GM21619 (cell line): ENCODE data around the gene SLC19A2.
"Not testable (repeated sequence)": the region's sequence is repeated elsewhere in the genome, so short reads cannot be mapped to it uniquely, and the experiment has no call there.

ENCODE experiments used
- ATAC-seq: cut with Tn5 transposase; IDR thresholded peaks from one replicate; pipeline ENCODE4 v1.9.1; 2021; ENCODE audit not compliant: unreplicated experiment

The SLC19A2 gene

DNA sequence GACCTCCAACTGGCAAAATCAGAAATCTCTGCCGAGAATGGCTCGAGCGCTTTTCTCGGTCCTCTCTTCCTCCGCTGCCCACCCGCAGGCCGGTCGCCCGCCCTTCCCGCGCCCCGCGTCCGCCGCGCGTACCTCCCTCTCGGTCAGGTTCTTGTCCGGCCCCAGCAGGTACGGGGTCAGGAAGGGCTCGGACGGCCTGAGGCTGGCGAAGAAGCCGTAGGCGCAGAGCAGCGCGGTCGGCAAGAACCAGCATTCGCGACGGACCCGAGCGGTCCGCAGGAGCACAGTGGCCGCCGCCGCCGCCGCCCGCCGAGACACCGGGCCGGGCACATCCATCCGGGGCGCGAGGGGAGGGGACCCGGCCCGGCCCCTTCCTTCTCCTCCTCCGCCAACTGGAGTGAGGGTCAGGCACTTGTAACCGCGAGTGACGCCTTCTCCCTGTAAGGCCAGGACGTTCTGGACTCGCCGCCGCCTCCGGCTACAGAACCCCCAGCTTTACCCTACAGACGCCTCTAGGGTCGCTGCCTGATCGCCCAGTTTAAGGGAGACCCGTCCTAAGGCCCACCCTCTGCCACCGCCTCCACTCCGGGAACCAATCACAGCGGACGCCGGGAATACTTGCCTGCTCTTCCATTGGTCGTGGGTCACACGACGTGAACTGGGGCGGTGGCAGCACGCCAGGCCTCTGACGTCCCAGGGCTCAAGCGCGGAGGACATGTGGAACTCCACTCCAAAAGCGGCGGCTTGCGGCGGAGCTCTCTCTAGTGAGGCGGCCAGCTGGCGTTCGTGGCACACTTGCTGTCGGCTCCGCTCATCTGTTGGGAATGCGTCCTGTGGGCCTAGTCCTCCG is at the start of gene SLC19A2:
Gene SLC19A2 (minus strand): TSS at position 514 of the 850 bp plus-strand sequence. CDS start 178 bp downstream, at position 336.
- peak; percentile 96 for ATAC-seq

DNA sequence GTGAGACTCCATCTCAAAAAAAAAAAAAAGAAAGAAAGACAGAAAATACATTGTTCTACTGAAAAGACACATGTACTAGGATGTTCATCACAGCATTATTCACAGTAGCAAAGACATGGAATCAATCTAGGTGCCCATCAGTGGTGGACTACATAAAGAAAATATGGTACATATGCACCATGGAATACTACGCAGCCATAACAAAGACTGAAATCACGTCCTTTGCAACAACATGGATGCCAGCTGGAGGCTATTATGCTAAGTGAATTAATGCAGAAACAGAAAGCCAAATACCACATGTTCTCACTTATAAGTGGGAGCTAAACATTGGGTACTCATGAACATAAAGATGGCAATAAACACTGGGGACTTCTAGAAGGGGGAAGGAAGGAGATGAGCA is 48.9 kb upstream of the SLC19A2 start:
- ATAC-seq: no peak

DNA sequence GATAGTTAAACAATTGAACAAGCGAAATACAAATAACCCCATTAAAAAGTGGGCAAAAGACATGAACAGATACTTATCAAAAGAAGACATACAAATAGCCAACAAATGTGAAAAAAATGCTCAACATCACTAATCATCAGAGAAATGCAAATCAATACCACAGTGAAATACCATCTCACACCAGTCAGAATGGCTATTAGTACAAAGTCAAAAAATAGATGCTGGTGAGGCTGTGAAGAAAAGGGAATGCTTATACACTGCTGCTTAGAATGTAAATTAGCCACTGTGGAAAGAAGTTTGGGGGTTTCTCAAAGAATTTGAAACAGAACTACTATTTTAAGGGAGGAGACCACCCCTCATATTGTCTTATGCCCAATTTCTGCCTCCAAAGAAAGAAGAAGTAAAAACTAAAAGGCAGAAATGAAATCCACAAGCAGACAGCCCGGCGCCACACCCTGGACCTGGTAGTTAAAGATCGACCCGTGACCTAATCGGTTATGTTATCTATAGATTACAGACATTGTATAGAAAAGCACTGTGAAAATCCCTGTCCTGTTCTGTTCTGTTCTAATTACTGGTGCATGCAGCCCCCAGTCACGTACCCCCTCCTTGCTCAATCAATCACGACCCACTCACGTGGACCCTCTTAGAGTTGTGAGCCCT is 47.9 kb upstream of the SLC19A2 start:
- ATAC-seq: not testable (repeated sequence)

DNA sequence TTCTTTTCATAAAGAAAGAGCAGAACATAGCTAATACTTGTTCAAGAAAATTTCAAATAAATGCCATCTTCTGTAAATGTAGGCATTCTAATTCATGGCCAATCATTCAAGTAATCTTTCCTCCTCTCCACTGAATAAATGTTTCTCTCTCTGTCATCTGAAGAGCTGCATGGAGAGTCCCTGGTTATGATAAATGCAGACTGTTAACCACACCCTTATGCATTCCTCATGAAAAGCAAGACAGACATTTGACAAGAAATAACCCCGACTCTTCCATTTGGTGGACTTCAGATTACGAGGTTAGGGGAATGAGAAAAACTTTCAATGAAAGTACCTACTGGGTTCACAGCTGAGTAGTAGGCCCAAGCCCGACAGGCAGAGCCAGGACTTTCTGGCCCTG is 44.7 kb upstream of the SLC19A2 start:
- no peak for ATAC-seq

- no peak for ATAC-seq
Measured at GRCh38 chr1:169529068-169529642, 43.4 kb upstream of the SLC19A2 start.

- no peak for ATAC-seq
Measured at GRCh38 chr1:169528215-169529067, 42.7 kb upstream of the SLC19A2 start.

DNA sequence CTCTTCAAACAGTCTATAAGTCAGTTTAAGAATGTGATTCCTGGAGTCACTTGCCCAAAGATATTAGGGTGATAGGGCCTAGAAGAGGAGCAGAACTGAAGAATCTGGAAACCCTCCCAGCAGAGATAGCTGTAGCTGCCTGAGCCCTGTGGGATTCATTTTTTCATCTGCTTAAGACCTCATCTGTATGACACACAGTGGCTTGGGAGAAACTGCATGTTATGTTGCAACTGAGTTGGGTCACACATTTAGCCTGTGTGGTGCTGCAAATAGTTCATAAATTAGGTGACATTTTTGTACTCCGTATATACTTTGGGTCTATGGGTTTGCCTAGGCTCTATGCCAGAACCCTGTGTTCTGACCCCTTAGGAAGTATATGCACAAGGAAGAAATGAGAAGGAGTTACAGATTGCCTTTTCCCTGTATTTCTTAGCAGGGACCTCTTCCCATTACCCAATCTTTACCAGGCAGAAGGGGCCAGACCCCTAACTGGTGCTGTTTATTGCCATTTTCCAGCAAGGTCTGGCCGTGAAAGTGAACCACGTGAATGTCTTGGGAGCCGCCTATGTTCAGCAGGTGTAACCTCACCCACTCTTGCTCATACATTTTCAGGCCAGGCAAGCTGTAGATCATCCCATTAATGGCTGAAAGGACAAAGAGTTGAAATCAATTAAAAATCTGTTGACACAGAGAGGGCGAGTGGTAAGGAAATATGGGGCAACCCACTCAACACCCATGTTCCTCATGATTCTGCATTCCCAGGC is 41.9 kb upstream of the SLC19A2 start:
- ATAC-seq: no peak

DNA sequence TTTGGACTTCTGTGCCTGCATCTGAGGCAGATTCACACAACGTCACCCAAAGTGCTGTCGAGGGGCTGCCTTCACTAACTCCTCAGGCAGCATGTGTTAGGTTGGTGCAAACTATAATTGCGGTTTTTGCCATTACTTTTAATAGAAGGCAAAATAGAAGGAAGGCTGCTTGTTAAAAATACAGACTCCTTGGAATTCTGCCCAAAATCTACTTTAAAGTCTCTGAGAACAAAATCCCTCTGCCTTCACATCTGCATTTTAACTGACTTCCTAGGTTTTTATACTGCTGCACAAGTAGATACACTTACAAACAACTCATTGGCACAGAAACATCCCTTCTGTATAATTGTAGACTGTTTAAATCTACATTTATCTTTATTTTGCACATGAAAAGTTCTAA is 41.3 kb upstream of the SLC19A2 start:
- no peak for ATAC-seq

GRCh38 chr1:169526120-169526832 is 40.5 kb upstream of the SLC19A2 start:
- ATAC-seq: no peak

DNA sequence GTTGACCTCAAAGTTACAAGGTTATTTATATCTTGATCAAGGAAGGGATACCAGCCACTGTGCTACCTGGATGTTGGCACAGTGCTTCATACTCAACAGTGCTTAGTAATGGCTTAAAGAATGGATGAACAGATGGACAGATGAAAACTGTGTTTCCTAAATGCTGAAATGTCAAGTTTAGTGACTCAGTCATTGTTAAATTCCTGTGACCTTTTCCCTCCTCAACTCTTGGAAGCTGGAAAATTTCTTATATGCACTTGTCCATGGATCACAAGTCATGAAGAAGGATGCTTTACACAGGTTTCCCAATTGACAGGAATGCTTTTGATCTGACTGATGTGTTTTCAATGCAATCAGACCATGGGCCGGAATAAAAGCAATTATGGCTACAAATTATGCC is 39.6 kb upstream of the SLC19A2 start:
- no peak for ATAC-seq

DNA sequence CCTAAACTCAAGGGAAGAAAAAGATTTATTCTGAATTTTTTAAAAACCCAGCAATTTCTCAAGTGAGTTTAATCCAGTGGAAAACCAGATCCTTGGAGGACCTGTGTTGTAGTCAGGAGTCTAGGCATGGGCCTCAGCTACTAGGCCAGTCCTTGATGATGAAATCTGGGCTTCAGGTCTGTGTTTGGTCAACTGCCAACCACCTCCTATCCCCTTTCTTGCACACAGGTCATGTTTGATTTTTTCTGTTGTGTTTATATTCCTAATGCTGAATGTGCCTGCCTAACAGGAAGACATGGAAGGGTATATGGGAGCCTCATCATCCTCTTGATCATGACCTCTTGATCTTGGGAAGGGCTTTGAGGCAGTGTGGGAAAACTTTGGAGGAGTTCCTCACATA is 38.2 kb upstream of the SLC19A2 start:
- no peak for ATAC-seq

DNA sequence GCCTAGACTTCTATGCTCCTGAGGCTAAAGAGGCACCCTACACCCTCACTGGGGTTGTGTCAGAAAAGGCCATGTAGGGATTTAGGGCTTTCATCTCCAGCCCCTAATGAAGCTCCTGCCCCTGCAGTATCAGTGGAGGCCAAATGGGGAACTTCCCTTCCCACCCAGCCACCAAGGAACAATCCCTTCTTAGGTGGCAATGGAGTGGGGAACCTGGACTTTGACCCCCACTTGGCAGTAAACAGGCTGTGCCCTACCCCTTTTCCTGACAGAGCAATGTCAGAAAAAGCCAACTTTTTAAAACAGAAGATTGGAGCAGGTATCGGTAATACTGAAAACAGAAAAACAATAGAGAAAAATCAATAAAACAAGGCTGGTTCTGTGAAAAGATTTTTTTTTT is 35.5 kb upstream of the SLC19A2 start:
- no peak for ATAC-seq

DNA sequence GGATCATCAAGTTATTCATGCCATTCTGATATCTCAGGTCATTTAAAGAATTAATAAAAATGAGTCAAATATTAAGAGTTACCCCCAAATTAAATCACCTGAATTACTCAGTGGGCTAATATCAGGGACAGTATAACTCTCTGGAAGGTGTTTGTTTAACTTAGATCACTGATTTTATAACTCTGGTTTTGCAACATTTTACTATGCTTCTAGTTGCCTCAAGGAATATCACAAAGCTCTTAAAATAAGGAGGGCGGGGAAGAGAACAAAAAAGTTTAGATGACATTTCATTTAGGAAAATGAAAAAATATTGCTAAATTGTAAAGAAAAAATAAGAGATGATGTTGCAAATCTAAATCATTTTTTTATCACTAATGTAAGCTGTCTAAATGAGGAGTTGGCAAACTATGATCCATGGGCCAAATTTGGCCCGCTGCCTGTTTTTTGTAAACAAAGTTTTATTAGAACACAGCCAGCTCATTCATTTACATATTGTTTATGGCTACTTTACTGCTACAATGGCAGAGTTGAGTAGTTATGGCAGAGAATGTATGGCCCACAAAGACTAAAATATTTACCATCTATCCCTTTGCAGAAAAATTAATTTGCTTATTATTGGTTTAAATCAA is 31.9 kb upstream of the SLC19A2 start:
- ATAC-seq: no peak

- no peak for ATAC-seq
Measured at GRCh38 chr1:169515641-169516040, 29.9 kb upstream of the SLC19A2 start.

- no peak for ATAC-seq
Measured at GRCh38 chr1:169514566-169515270, 29.0 kb upstream of the SLC19A2 start.

- ATAC-seq: no peak
Measured at GRCh38 chr1:169513208-169513607, 27.5 kb upstream of the SLC19A2 start.

DNA sequence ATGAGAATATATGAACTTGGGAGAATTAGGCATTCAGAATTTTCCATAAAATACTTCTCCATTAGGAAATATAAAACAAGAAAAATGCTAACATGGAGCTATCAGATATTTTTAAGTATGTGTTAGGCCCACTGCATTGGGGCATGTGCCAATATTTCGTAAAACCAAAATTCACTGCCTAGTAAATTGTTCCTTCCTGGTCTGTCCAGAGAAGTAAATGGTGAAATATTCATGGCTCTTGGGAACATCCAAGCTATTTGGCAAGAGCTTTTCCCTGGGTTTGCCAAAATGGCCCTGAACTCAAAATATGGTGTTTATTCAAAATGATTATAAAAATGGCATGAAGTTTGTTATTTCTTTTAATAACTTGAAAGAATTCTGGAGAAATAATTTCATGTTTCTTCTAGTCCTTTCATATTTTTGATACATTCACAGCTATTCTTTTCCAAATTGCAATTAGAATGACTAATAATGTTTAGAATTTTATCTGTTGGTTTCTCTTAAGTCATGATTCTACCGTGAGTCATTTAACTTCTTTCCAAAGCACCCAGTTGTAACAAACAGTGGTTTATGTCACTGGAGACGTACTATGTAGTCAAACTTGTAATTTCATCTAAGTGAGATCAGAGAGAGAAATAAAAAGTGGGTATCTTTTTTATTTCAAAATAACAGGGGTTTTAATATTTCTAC is 25.7 kb upstream of the SLC19A2 start:
- no peak for ATAC-seq

GRCh38 chr1:169510060-169510459 is 24.3 kb upstream of the SLC19A2 start:
- no peak for ATAC-seq
